NCI-H1048 (cell line): ENCODE results near the gene PAQR7.

Experiments used
- DNase-seq: peaks from one replicate; lab custom pipeline; 2025; lab: John Stamatoyannopoulos, UW

Gene PAQR7

DNA sequence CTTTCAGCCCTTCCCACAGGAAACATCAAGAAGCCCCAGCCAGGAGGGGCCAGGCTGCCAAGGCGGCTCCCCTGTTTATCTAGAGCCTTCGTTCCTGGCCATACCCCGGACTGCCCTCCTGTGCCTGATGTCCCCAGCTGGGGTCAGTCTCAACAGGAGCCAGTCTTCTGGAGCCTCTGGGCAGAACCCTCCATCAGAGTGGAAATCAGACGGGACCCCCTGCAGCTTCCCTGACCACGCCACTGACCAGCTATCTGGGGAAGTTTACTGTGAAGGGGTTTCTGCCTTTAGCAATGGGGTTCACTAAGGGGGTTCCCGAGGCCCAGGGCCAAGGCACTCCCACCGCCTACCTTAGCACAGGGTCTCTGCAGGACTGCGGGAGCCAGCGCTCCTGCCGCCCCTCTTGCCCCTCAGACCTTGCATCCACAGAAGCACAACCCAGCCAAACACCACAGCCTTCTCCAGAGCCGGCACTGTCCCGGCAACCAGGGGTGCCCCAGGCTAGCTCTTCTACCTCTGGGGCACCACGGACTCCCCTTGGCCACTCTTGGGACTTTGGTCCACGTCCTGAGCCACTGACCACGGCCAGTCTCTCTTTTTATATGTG lies 59.3 kb downstream of the PAQR7 start:
- no peak for DNase-seq

DNA sequence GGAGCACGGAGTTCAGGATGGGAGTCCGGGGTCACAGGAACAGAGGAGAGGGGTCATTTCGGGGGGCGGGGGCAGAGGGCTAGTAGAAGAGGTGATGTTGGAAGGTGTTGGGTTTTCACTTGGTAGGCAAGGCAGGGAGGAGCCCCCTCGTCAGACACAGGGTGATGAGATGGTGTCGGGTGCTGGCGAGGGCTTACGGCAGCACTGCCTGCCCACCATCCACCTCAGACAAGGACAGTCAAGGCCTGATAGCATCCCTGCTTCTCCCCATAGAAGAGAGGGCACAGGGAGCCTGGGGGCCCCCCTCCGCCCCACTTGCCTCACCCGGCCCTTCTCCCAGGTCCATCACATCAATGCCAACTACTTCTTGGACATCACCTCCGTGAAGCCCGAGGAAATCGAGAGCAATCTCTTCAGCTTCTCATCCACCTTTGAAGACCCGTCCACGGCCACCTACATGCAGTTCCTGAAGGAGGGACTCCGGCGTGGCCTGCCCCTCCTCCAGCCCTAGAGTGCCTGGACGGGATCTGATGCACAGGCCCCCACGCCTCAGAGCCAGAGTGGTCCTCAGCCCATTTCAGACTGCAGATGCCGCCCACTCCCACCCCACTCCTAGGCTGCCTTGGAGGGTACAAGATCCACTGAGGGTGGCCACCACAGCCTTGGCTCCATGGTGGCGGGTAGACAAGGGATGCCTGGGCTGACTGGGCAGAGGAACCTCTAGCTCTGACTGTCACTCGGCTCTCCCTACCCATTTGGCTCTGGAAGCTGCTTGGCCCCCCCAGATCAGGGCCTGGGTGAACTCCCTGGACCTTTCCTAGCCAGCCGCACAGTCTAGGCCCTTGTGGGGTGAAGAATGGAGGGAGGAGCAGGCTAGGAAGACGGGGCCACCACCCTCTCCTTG lies 60.0 kb downstream of the PAQR7 start:
- no peak for DNase-seq

DNA sequence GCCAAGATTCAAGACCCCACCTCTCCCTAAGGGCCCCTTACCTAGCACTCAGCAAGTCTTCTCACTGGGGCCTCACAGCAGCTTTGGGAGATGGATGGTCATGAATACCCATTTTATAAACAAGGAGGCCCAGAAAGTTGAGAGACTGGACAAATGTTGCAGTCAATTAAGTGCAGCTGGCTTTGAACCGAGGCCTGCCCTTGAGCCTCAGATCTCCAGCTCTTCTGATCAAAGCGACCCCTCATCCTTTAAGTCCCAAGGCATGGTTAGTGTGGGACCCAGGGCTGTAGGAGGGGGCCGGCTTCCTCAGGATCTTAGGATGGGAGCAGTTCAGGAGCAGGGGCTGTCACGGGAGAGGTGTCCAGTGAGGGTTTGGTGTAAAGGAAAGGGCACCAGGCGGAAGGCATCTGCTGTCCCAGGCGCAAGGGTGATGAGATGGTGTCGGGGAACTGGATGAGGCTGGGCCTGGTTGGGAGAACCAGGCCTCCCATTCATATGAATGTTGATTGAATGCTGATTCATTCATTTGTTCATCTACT lies 60.9 kb downstream of the PAQR7 start:
- no peak for DNase-seq

DNA sequence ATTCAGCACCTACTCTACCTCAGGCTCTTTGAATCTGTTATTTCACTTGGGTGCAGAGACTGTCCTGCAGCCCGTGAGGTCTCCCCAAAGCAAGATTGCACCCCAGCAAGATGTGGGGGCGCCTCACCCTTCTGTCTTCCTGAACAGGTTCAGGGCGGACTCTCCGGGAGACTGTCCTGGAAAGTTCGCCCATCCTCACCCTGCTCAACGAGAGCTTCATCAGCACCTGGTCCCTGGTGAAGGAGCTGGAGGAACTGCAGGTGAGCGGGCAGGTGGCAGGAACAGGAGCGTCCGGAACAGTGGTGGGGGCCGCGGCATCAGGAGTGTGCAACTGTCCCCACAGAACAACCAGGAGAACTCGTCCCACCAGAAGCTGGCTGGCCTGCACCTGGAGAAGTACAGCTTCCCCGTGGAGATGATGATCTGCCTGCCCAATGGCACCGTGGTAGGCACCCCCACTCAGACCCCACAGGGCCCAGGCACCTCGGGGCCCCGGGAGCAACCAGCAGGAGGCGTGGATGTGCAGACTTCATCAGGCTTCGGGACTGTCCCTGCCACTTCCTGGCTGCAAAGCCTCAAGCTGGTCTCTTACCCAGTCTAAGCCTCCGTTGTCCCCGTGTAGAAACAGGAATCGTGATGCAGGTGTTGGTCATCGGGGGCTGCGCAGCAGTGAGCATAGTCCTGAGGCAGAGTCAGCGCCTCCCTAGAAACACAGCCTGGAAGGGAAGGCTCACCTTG lies 61.6 kb downstream of the PAQR7 start:
- no peak for DNase-seq

DNA sequence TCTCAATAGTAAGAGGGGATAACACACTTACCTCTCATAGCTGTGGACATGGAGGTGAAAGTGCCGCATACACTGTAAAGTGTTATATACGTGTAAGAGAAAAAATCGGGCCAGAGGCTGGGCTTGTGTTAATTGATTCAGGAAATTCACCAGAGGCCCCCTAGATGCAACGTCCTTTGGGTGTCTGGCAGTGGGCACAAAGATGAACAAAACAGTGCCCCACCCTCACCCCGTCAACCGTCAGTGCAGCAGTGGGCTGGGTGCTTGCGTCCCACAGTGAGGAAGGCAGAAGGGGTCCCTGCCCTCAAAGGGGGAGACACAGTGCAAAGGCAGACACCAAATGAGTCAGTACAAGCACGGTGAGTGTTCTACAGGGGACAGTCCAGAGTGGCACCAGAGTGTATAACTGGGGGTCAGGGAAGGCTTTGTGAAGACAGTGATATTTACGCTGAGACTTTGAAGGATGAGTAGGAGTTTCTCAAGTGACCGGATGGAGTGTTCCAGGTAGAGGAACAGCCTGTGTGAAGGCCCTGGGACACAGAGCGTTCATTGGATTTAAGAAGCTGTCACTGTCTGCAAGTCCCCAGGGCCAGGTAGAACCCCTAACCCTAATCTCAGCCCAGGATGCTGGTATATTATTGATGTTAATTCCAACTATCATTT lies 62.3 kb downstream of the PAQR7 start:
- no peak for DNase-seq
